K562 (cell line): Measurements from ENCODE around the gene NDUFV3. TPM values are rescaled to one million over a fixed set of nuclear protein-coding genes. Genes with fewer than 3 reads are reported as not detected.

Experiments used
- ATAC-seq: fragments of 200-7000 bp; cut with Tn5 transposase; 3 replicates; pipeline ENCODE4 v1.9.1; 2020; ENCODE audit warnings: moderate library complexity
- BruUV-seq: library from RNA; stranded (reverse); fragments of 400-500 nt; replicated peaks from 2 replicates; lab custom pipeline; 2021; lab: Mats Ljungman, UMichigan
- CTCF ChIA-PET: fragments of 300-600 bp; formaldehyde crosslinking; extraction: SDS; loops from one replicate; lab custom pipeline; 2021; ENCODE audit warnings: low intra/inter-chr PET ratio; lab: Yijun Ruan, JAX
- POLR2A ChIA-PET: fragments of 300-600, 350-650 bp; sonication (Branson Sonifier 250); formaldehyde crosslinking; extraction: SDS; loops from one replicate; lab custom pipeline; 2021; ENCODE audit warnings: antibody characterized with exemption, inconsistent platforms; lab: Yijun Ruan, JAX
- DNase-seq, 4 experiments: peaks; one replicate each; pipeline versions ENCODE4 v3.0.0 to v3.0.0-alpha.2; 2011 to 2018; ENCODE audit warnings: low spot score in 3 of 4, mixed read lengths in 3 of 4; ENCODE audit errors: extremely low read depth in 1 of 4
- FAIRE-seq: peaks from 2 replicates; lab custom pipeline; 2011; peaks lifted over from hg19 to GRCh38; lab: Jason Lieb, UNC
- H2AFZ ChIP-seq: 2 replicates; pipeline ENCODE4 v1.6.0; 2011; ENCODE audit warnings: low read depth, low read length, control low read depth, inconsistent platforms
- H3K27ac ChIP-seq: fragments of 200-600 bp; 3 replicates; pipeline ENCODE4 v1.8.0; 2011; ENCODE audit warnings: low read depth, mild to moderate bottlenecking, control low read depth, inconsistent platforms, low read length, moderate library complexity, mixed read lengths; ENCODE audit errors: extremely low read depth
- H3K27me3 ChIP-seq, 2 experiments: fragments of 300-600 bp in 1 of 2; 2 replicates in 1 of 2; 3 replicates in 1 of 2; pipeline versions ENCODE4 v1.6.0 to v1.8.0; 2011; ENCODE audit warnings: inconsistent platforms in 2 of 2, low read length in 2 of 2, mild to moderate bottlenecking in 1 of 2, mixed read lengths in 1 of 2, moderate library complexity in 1 of 2; ENCODE audit not compliant: control insufficient read depth in 2 of 2, insufficient read depth in 2 of 2
- H3K36me3 ChIP-seq: fragments of 300-600 bp; 3 replicates; pipeline ENCODE4 v1.8.0; 2011; ENCODE audit warnings: mild to moderate bottlenecking, low read length, inconsistent platforms; ENCODE audit not compliant: control insufficient read depth, insufficient read depth
- H3K4me1 ChIP-seq, 2 experiments: fragments of 200-600 bp in 1 of 2; replicated peaks in 1 of 2; 2 replicates in 1 of 2; 3 replicates in 1 of 2; pipeline versions ENCODE4 v1.5.1 to v1.8.0; 2011; ENCODE audit warnings: inconsistent platforms in 2 of 2, low read length in 2 of 2, mild to moderate bottlenecking in 1 of 2, mixed read lengths in 1 of 2, moderate library complexity in 1 of 2; ENCODE audit not compliant: control insufficient read depth in 2 of 2, insufficient read depth in 2 of 2
- H3K4me2 ChIP-seq: 2 replicates; pipeline ENCODE4 v1.6.1; 2011; ENCODE audit warnings: low read length, control low read depth, inconsistent platforms, mixed read lengths; ENCODE audit not compliant: insufficient read depth
- H3K4me3 ChIP-seq: fragments of 200-600 bp; sonication (generic), shearing (Covaris generic); 2 replicates; pipeline ENCODE4 v1.5.1; 2016; ENCODE audit warnings: control low read depth, inconsistent platforms
- H3K79me2 ChIP-seq: fragments of 200-600 bp; 3 replicates; pipeline ENCODE4 v1.8.0; 2011; ENCODE audit warnings: low read length, inconsistent platforms; ENCODE audit not compliant: control insufficient read depth, insufficient read depth
- H3K9ac ChIP-seq, 2 experiments: 2 replicates each; pipeline versions ENCODE4 v1.6.0 to v1.6.1; 2011; ENCODE audit warnings: low read depth in 2 of 2, low read length in 2 of 2, control low read depth in 1 of 2, inconsistent platforms in 1 of 2, mild to moderate bottlenecking in 1 of 2, mixed read lengths in 1 of 2; ENCODE audit not compliant: insufficient read depth in 1 of 2
- H3K9me1 ChIP-seq: one replicate; pipeline ENCODE4 v1.6.0; 2011; ENCODE audit warnings: inconsistent platforms, mild to moderate bottlenecking, low read length, moderate library complexity; ENCODE audit not compliant: control insufficient read depth, insufficient read depth
- H3K9me3 ChIP-seq: replicated peaks from 2 replicates; pipeline ENCODE4 v1.5.1; 2011; ENCODE audit warnings: low read depth, low read length, inconsistent platforms; ENCODE audit not compliant: control insufficient read depth, insufficient read depth
- H4K20me1 ChIP-seq: replicated peaks from 2 replicates; pipeline ENCODE4 v1.6.1; 2011; ENCODE audit warnings: low read length, inconsistent platforms, mixed read lengths; ENCODE audit not compliant: control insufficient read depth, insufficient read depth
- FOXK1 ChIP-seq: sonication (generic); formaldehyde crosslinking; IDR thresholded peaks from 2 replicates; pipeline ENCODE4 v1.8.0; 2022; ENCODE audit warnings: missing genetic modification reagents, mild to moderate bottlenecking, borderline replicate concordance
- KAT7 ChIP-seq: sonication (generic); formaldehyde crosslinking; IDR thresholded peaks from 2 replicates; pipeline ENCODE4 v1.8.0; 2022; ENCODE audit warnings: missing genetic modification reagents, mild to moderate bottlenecking, borderline replicate concordance
- PREB ChIP-seq: sonication (generic); formaldehyde crosslinking; IDR thresholded peaks from 2 replicates; pipeline ENCODE4 v1.8.1; 2023; ENCODE audit warnings: mild to moderate bottlenecking, missing genetic modification reagents
- SMARCE1 ChIP-seq: fragments of 450-650 bp; IDR thresholded peaks from 2 replicates; pipeline ENCODE4 v1.7.1; 2016; ENCODE audit warnings: mild to moderate bottlenecking
- SNAPC5 ChIP-seq: fragments of 250-450 bp; sonication (Bioruptor Pico); IDR thresholded peaks from 2 replicates; pipeline ENCODE4 v1.8.0; 2021; ENCODE audit warnings: moderate library complexity, mild to moderate bottlenecking, inconsistent platforms
- SRSF1 ChIP-seq: fragments of 200-400 bp; formaldehyde crosslinking; IDR thresholded peaks from 2 replicates; pipeline ENCODE4 v1.6.1; 2017; ENCODE audit warnings: mild to moderate bottlenecking, low read depth, low read length, moderate library complexity
- UBTF ChIP-seq, 2 experiments: IDR thresholded peaks; 2 replicates each; pipeline ENCODE4 v1.6.1; 2012; ENCODE audit warnings: improper control_type of control experiment in 2 of 2, low read depth in 2 of 2, low read length in 2 of 2, borderline replicate concordance in 1 of 2
- ZNF197 ChIP-seq: fragments of 200-800 bp; sonication (Bioruptor generic); IDR thresholded peaks from 2 replicates; pipeline ENCODE4 v1.6.1; 2016; ENCODE audit warnings: low read depth, missing genetic modification characterization, missing compliant biosample characterization
- ZNF592 ChIP-seq: fragments of 450-650 bp; IDR thresholded peaks from 2 replicates; pipeline ENCODE4 v1.6.1; 2017; ENCODE audit warnings: antibody characterized with exemption, mild to moderate bottlenecking
- WGBS: fragments of 100-300 bp; shearing (Covaris generic); methylation state at CpG from one replicate; pipeline ENCODE4 v1.1.6; 2016; ENCODE audit warnings: low coverage, mixed read lengths; ENCODE audit not compliant: insufficient coverage; ENCODE audit errors: missing lambda C conversion rate; 5-methylcytosine and 5-hydroxymethylcytosine counted together
- in situ Hi-C: fragments of 300-500 bp; cut with MboI; formaldehyde crosslinking; loops from 4 replicates; pipeline ENCODE4 v1.15.0; 2018; ENCODE audit warnings: inconsistent platforms, mixed read lengths
- intact Hi-C: fragments of 100-400 bp; cut with micrococcal nuclease; formaldehyde crosslinking; loops from 2 replicates; pipeline ENCODE4 v1.14.2; 2022
- polyA plus RNA-seq, 8 experiments: library from polyadenylated mRNA; depleted of rRNA in 4 of 8; stranded (reverse) in 5 of 8; unstranded in 3 of 8; fragments of >200 nt; fragmentation: Nextera tagmentation in 2 of 8; fragmentation: Illumina TruSeq in 1 of 8; extraction: Ambion mirVana in 2 of 8; extraction: Trizol in 1 of 8; gene quantifications; 2 replicates each; pipeline versions ENCODE4 v1.2.1 to v1.2.3, GENCODE V29; 2011 to 2014; ENCODE audit warnings: inconsistent platforms in 1 of 8, missing spikeins in 1 of 8
- total RNA-seq, 7 experiments: library from RNA; depleted of rRNA in 6 of 7; stranded (reverse); fragments of >200 nt in 6 of 7; fragmentation: Illumina TruSeq in 2 of 7; extraction: Trizol in 2 of 7; gene quantifications; 2 replicates each; pipeline versions ENCODE4 v1.2.1 to v1.2.3, GENCODE V29; 2011 to 2021; ENCODE audit warnings: low replicate concordance in 1 of 7

NDUFV3 gene
- total and polyA plus RNA-seq, 9 of the 15 experiments (the other 6 are each of a cell fraction or from before 2014, with no cell fraction given) = 19.1 to 87.8 (median 74.3) TPM

- in situ Hi-C loops (no loop called here), intact Hi-C loops (loop anchor here (5.0 kb wide), 2 partner anchors 44 to 94 kb away; partner anchors contain the start of gene PKNOX1)
- ATAC-seq (peak; percentile 59; the same call in 2 of the 3 replicates), FAIRE-seq (no peak), DNase-seq (no peak)
- Histone ChIP-seq H3K4me2 (peak overlapping the region; percentile 99), H3K79me2 (peaks cover 62% of the 10 kb centered on the region), H2AFZ (peak overlapping the region; percentile 83), H3K9me1 (no peaks in the 10 kb centered on the region), H3K9ac (peak overlapping the region; percentile 94 to 98), H3K36me3 (peaks cover 47% of the 10 kb centered on the region), H3K27me3 (no peaks in the 10 kb centered on the region), H3K27ac (peak overlapping the region; percentile 91), H4K20me1 (no peaks in the 10 kb centered on the region), H3K4me1 (peaks cover 0 to 11% of the 10 kb centered on the region in 2 experiments; a peak in 2 of 5 replicates), H3K9me3 (no peaks in the 10 kb centered on the region; the same call in 1 of the 2 replicates), H3K4me3 (peak overlapping the region; percentile 76)
- 0% methylated on average over 15 of the region's 15 CpGs for WGBS
- ChIA-PET POLR2A (interaction anchor here (0.5 to 2.1 kb wide), 6 partner anchors 8 to 80 kb away, joined by 3 to 15 read pairs (median 6); partner anchors contain the start of gene NDUFV3), CTCF (no interaction called here)
- no TSS peak for BruUV-seq
- peak; percentile 76 for TF ChIP-seq ZNF592
- no peak for TF ChIP-seq UBTF (IDR thresholded peaks at IDR 0.05; ENCODE audit: borderline replicate concordance in 1 of 2, low read depth in 2 of 2, low read length in 2 of 2)
- TF ChIP-seq PREB = 0 out of 2 replicates have a peak, but pooled peaks have one; percentile 77
- 0 out of 2 replicates have a peak, but pooled peaks have one; percentile 13 for TF ChIP-seq SMARCE1
- TF ChIP-seq SRSF1 = no peak
- peak; percentile 50; the same call in 1 of the 2 replicates for TF ChIP-seq KAT7 (CRISPR knock-in tag)
- 0 out of 2 replicates have a peak, but pooled peaks have one; percentile 16 for TF ChIP-seq FOXK1
- TF ChIP-seq ZNF197 = no peak
- no peak for TF ChIP-seq SNAPC5 (CRISPR knock-in tag)
These were observed 14.5 kb upstream of the NDUFV3 start for GRCh38 chr21:42878678-42878992.
